ENCODE results near the gene HS3ST3A1.

GRCh38 chr17:13510062-13510461, 91.7 kb downstream of the HS3ST3A1 start:
- no peak for TF ChIP-seq CTCF (IDR thresholded peaks at IDR 0.05; ENCODE audit: control extremely low read depth in 1 of 3, insufficient read depth in 1 of 3, low read depth in 1 of 3, low read length in 3 of 3)
- TF ChIP-seq ATF2 (IDR thresholded peaks at IDR 0.05; ENCODE audit: low read length) = no peak
- no peak for TF ChIP-seq RBBP5 (IDR thresholded peaks at IDR 0.05; ENCODE audit: borderline replicate concordance, low read depth, low read length)
- no peak for TF ChIP-seq MAX (IDR thresholded peaks at IDR 0.05)
- no peak for TF ChIP-seq BCL11A (IDR thresholded peaks at IDR 0.05; ENCODE audit: low read depth in 2 of 2, low read length in 2 of 2)
- no peak for TF ChIP-seq POLR2AphosphoS5 (IDR thresholded peaks at IDR 0.05; ENCODE audit: low read depth, low read length)
- TF ChIP-seq CBX8 (IDR thresholded peaks at IDR 0.05; ENCODE audit: borderline replicate concordance, low read depth, low read length) = no peak
- TF ChIP-seq POLR2A (IDR thresholded peaks at IDR 0.05; ENCODE audit: control extremely low read depth in 1 of 2, low read depth in 2 of 2, low read length in 2 of 2) = no peak
- no peak for TF ChIP-seq SIN3A (conservative IDR thresholded peaks at IDR 0.05 in 1 of 2, IDR thresholded peaks at IDR 0.05 in 1 of 2; ENCODE audit: low read depth in 1 of 2, low read length in 2 of 2)
- TF ChIP-seq CREB1 (IDR thresholded peaks at IDR 0.05) = no peak
- no peak for TF ChIP-seq ZNF274 (IDR thresholded peaks at IDR 0.05; ENCODE audit: borderline replicate concordance, extremely low read depth, low read length)
- no peak for TF ChIP-seq NRF1 (IDR thresholded peaks at IDR 0.05; ENCODE audit: low read depth, low read length)
